NCI-H1694 (cell line): ENCODE data around the gene ZBTB11.
"Not testable (repeated sequence)": the region's sequence is repeated elsewhere in the genome, so short reads cannot be mapped to it uniquely, and the experiment has no call there.

ENCODE experiments used
- DNase-seq: peaks from one replicate; lab custom pipeline; 2025; lab: John Stamatoyannopoulos, UW

The ZBTB11 gene

GRCh38 chr3:101615525-101615924 lies 61.4 kb downstream of the ZBTB11 start:
- no peak for DNase-seq

- not testable (repeated sequence) for DNase-seq
Measured at GRCh38 chr3:101613014-101613413, 63.9 kb downstream of the ZBTB11 start.

GRCh38 chr3:101611023-101611422 lies 65.9 kb downstream of the ZBTB11 start:
- no peak for DNase-seq

- DNase-seq = not testable (repeated sequence)
Measured at GRCh38 chr3:101605398-101605797, 71.5 kb downstream of the ZBTB11 start.

- no peak for DNase-seq
Measured at GRCh38 chr3:101603184-101603583, 73.7 kb downstream of the ZBTB11 start.

GRCh38 chr3:101602731-101603130 lies 74.2 kb downstream of the ZBTB11 start:
- no peak for DNase-seq
